ENCODE data around the gene PDE4B.

Gene PDE4B

GRCh38 chr1:66370462-66370971 lies 577.8 kb downstream of the PDE4B start:
- H3K4me1 ChIP-seq (ENCODE audit: insufficient read depth, low read length): no peaks in the 10 kb centered on the region
- no peaks in the 10 kb centered on the region for H3K27me3 ChIP-seq (ENCODE audit: insufficient read depth, low read length)
- no peaks in the 10 kb centered on the region for H3K9me3 ChIP-seq (ENCODE audit: insufficient read depth, low read depth, low read length)
- peaks cover 75% of the 10 kb centered on the region for H3K36me3 ChIP-seq (ENCODE audit: insufficient read depth, low read depth, low read length)
- H3K27ac ChIP-seq (ENCODE audit: low read length): no peak overlapping the region
- no peak overlapping the region for H3K9ac ChIP-seq (ENCODE audit: low read depth, low read length)
- no peak overlapping the region for H3K4me3 ChIP-seq (ENCODE audit: low read length)

- H3K27me3 ChIP-seq (ENCODE audit: insufficient read depth, low read length): no peaks in the 10 kb centered on the region
- H3K4me1 ChIP-seq (ENCODE audit: insufficient read depth, low read length): no peaks in the 10 kb centered on the region
- no peaks in the 10 kb centered on the region for H3K9me3 ChIP-seq (ENCODE audit: insufficient read depth, low read depth, low read length)
- H3K4me3 ChIP-seq (ENCODE audit: low read length): no peak overlapping the region
- no peak overlapping the region for H3K9ac ChIP-seq (ENCODE audit: low read depth, low read length)
- no peak overlapping the region for H3K27ac ChIP-seq (ENCODE audit: low read length)
- peaks cover 66% of the 10 kb centered on the region for H3K36me3 ChIP-seq (ENCODE audit: insufficient read depth, low read depth, low read length)
These were observed 578.7 kb downstream of the PDE4B start for GRCh38 chr1:66371233-66372005.

GRCh38 chr1:66372522-66373101 lies 579.9 kb downstream of the PDE4B start:
- H3K27me3 ChIP-seq (ENCODE audit: insufficient read depth, low read length): no peaks in the 10 kb centered on the region
- peaks cover 54% of the 10 kb centered on the region for H3K36me3 ChIP-seq (ENCODE audit: insufficient read depth, low read depth, low read length)
- no peak overlapping the region for H3K9ac ChIP-seq (ENCODE audit: low read depth, low read length)
- H3K9me3 ChIP-seq (ENCODE audit: insufficient read depth, low read depth, low read length): no peaks in the 10 kb centered on the region
- no peak overlapping the region for H3K27ac ChIP-seq (ENCODE audit: low read length)
- no peak overlapping the region for H3K4me3 ChIP-seq (ENCODE audit: low read length)
- no peaks in the 10 kb centered on the region for H3K4me1 ChIP-seq (ENCODE audit: insufficient read depth, low read length)

GRCh38 chr1:66373157-66373591 lies 580.5 kb downstream of the PDE4B start:
- Histone ChIP-seq H3K27ac (ENCODE audit: low read length) (no peak overlapping the region), H3K9me3 (ENCODE audit: insufficient read depth, low read depth, low read length) (no peaks in the 10 kb centered on the region), H3K4me3 (ENCODE audit: low read length) (no peak overlapping the region), H3K4me1 (ENCODE audit: insufficient read depth, low read length) (no peaks in the 10 kb centered on the region), H3K9ac (ENCODE audit: low read depth, low read length) (no peak overlapping the region), H3K27me3 (ENCODE audit: insufficient read depth, low read length) (no peaks in the 10 kb centered on the region), H3K36me3 (ENCODE audit: insufficient read depth, low read depth, low read length) (peaks cover 48% of the 10 kb centered on the region)

GRCh38 chr1:66374148-66374547 lies 581.5 kb downstream of the PDE4B start:
- H3K4me3 ChIP-seq (ENCODE audit: low read length): no peak overlapping the region
- no peaks in the 10 kb centered on the region for H3K4me1 ChIP-seq (ENCODE audit: insufficient read depth, low read length)
- H3K9me3 ChIP-seq (ENCODE audit: insufficient read depth, low read depth, low read length): no peaks in the 10 kb centered on the region
- no peak overlapping the region for H3K9ac ChIP-seq (ENCODE audit: low read depth, low read length)
- H3K27me3 ChIP-seq (ENCODE audit: insufficient read depth, low read length): no peaks in the 10 kb centered on the region
- H3K27ac ChIP-seq (ENCODE audit: low read length): no peak overlapping the region
- peaks cover 38% of the 10 kb centered on the region for H3K36me3 ChIP-seq (ENCODE audit: insufficient read depth, low read depth, low read length)

- no peak overlapping the region for H3K27ac ChIP-seq (ENCODE audit: low read length)
- H3K36me3 ChIP-seq (ENCODE audit: insufficient read depth, low read depth, low read length): peaks cover 33% of the 10 kb centered on the region
- H3K27me3 ChIP-seq (ENCODE audit: insufficient read depth, low read length): no peaks in the 10 kb centered on the region
- H3K4me1 ChIP-seq (ENCODE audit: insufficient read depth, low read length): no peaks in the 10 kb centered on the region
- H3K9me3 ChIP-seq (ENCODE audit: insufficient read depth, low read depth, low read length): no peaks in the 10 kb centered on the region
- no peak overlapping the region for H3K4me3 ChIP-seq (ENCODE audit: low read length)
- no peak overlapping the region for H3K9ac ChIP-seq (ENCODE audit: low read depth, low read length)
These were observed 581.9 kb downstream of the PDE4B start for GRCh38 chr1:66374561-66375111.

- no peak overlapping the region for H3K27ac ChIP-seq (ENCODE audit: low read length)
- no peaks in the 10 kb centered on the region for H3K4me1 ChIP-seq (ENCODE audit: insufficient read depth, low read length)
- H3K9me3 ChIP-seq (ENCODE audit: insufficient read depth, low read depth, low read length): no peaks in the 10 kb centered on the region
- no peaks in the 10 kb centered on the region for H3K27me3 ChIP-seq (ENCODE audit: insufficient read depth, low read length)
- peaks cover 30% of the 10 kb centered on the region for H3K36me3 ChIP-seq (ENCODE audit: insufficient read depth, low read depth, low read length)
- H3K4me3 ChIP-seq (ENCODE audit: low read length): no peak overlapping the region
- H3K9ac ChIP-seq (ENCODE audit: low read depth, low read length): no peak overlapping the region
These were observed 582.4 kb downstream of the PDE4B start for GRCh38 chr1:66375125-66375524.

- no peak overlapping the region for H3K4me3 ChIP-seq (ENCODE audit: low read length)
- H3K27ac ChIP-seq (ENCODE audit: low read length): no peak overlapping the region
- H3K9me3 ChIP-seq (ENCODE audit: insufficient read depth, low read depth, low read length): peaks cover 23% of the 10 kb centered on the region
- H3K9ac ChIP-seq (ENCODE audit: low read depth, low read length): no peak overlapping the region
- H3K4me1 ChIP-seq (ENCODE audit: insufficient read depth, low read length): peaks cover 3% of the 10 kb centered on the region; the same call in 1 of the 2 replicates
- 0 out of 2 replicates have a peak, but pooled peaks cover 4% of the 10 kb centered on the region for H3K36me3 ChIP-seq (ENCODE audit: insufficient read depth, low read depth, low read length)
- no peaks in the 10 kb centered on the region for H3K27me3 ChIP-seq (ENCODE audit: insufficient read depth, low read length)
These were observed 587.9 kb downstream of the PDE4B start for GRCh38 chr1:66380452-66381212.

- H3K4me3 ChIP-seq (ENCODE audit: low read length): no peak overlapping the region
- H3K9ac ChIP-seq (ENCODE audit: low read depth, low read length): no peak overlapping the region
- H3K4me1 ChIP-seq (ENCODE audit: insufficient read depth, low read length): peaks cover 3% of the 10 kb centered on the region; the same call in 1 of the 2 replicates
- H3K9me3 ChIP-seq (ENCODE audit: insufficient read depth, low read depth, low read length): peaks cover 33% of the 10 kb centered on the region
- H3K27me3 ChIP-seq (ENCODE audit: insufficient read depth, low read length): no peaks in the 10 kb centered on the region
- H3K36me3 ChIP-seq (ENCODE audit: insufficient read depth, low read depth, low read length): 0 out of 2 replicates have a peak, but pooled peaks cover 4% of the 10 kb centered on the region
- no peak overlapping the region for H3K27ac ChIP-seq (ENCODE audit: low read length)
These were observed 589.1 kb downstream of the PDE4B start for GRCh38 chr1:66381621-66382275.

GRCh38 chr1:66383168-66383567 lies 590.5 kb downstream of the PDE4B start:
- Histone ChIP-seq H3K27me3 (ENCODE audit: insufficient read depth, low read length) (no peaks in the 10 kb centered on the region), H3K4me3 (ENCODE audit: low read length) (peak overlapping the region; percentile 26; the same call in 1 of the 2 replicates), H3K4me1 (ENCODE audit: insufficient read depth, low read length) (peaks cover 3% of the 10 kb centered on the region; the same call in 1 of the 2 replicates), H3K27ac (ENCODE audit: low read length) (no peak overlapping the region), H3K9me3 (ENCODE audit: insufficient read depth, low read depth, low read length) (peaks cover 40% of the 10 kb centered on the region), H3K36me3 (ENCODE audit: insufficient read depth, low read depth, low read length) (0 out of 2 replicates have a peak, but pooled peaks cover 4% of the 10 kb centered on the region), H3K9ac (ENCODE audit: low read depth, low read length) (no peak overlapping the region)

GRCh38 chr1:66383611-66384010 lies 590.9 kb downstream of the PDE4B start:
- Histone ChIP-seq H3K27ac (ENCODE audit: low read length) (no peak overlapping the region), H3K4me1 (ENCODE audit: insufficient read depth, low read length) (peaks cover 3% of the 10 kb centered on the region; the same call in 1 of the 2 replicates), H3K9ac (ENCODE audit: low read depth, low read length) (no peak overlapping the region), H3K36me3 (ENCODE audit: insufficient read depth, low read depth, low read length) (0 out of 2 replicates have a peak, but pooled peaks cover 4% of the 10 kb centered on the region), H3K4me3 (ENCODE audit: low read length) (peak overlapping the region; percentile 26; the same call in 1 of the 2 replicates), H3K9me3 (ENCODE audit: insufficient read depth, low read depth, low read length) (peaks cover 40% of the 10 kb centered on the region), H3K27me3 (ENCODE audit: insufficient read depth, low read length) (no peaks in the 10 kb centered on the region)
